GM12878 (cell line): Measurements from ENCODE around the gene DCLRE1C. TPM values are rescaled to one million over a fixed set of nuclear protein-coding genes. Genes with fewer than 3 reads are reported as not detected.
"Not testable (repeated sequence)": the region's sequence is repeated elsewhere in the genome, so short reads cannot be mapped to it uniquely, and the experiment has no call there.

ENCODE experiments used
- ATAC-seq: fragments of 200-7000 bp; cut with Tn5 transposase; 3 replicates; pipeline ENCODE4 v1.9.1; 2020; ENCODE audit warnings: mild to moderate bottlenecking, moderate library complexity
- BruUV-seq: library from RNA; stranded (reverse); fragments of 400-500 nt; replicated peaks from 2 replicates; lab custom pipeline; 2021; lab: Mats Ljungman, UMichigan
- CTCF ChIA-PET: fragments of 300-600 bp; sonication (Branson Sonifier 250); formaldehyde crosslinking; extraction: SDS; loops from one replicate; lab custom pipeline; 2021; ENCODE audit warnings: inconsistent platforms; lab: Yijun Ruan, JAX
- POLR2A ChIA-PET: fragments of 350-600 bp; formaldehyde crosslinking; extraction: SDS; loops from one replicate; lab custom pipeline; 2021; ENCODE audit warnings: inconsistent platforms; lab: Charles Lee
- RAD21 ChIA-PET: fragments of 300-600 bp; sonication (Branson Sonifier 250); formaldehyde crosslinking; loops from one replicate; lab custom pipeline; 2023; ENCODE audit warnings: antibody characterized with exemption; ENCODE audit not compliant: unreplicated experiment; lab: Charles Lee
- SMC1A ChIA-PET: fragments of 300-600 bp; sonication (Branson Sonifier 250); formaldehyde crosslinking; loops from one replicate; lab custom pipeline; 2023; ENCODE audit not compliant: unreplicated experiment, uncharacterized antibody; lab: Charles Lee
- DNase-seq: peaks from one replicate; pipeline ENCODE4 v3.0.0-alpha.2; 2011; ENCODE audit warnings: low read depth, low spot score
- FAIRE-seq: peaks from 3 replicates; lab custom pipeline; 2011; peaks lifted over from hg19 to GRCh38; lab: Jason Lieb, UNC
- H2AFZ ChIP-seq: 2 replicates; pipeline ENCODE4 v1.6.0; 2011; ENCODE audit warnings: low read depth, low read length, control low read depth; ENCODE audit not compliant: control insufficient read depth
- H3K27ac ChIP-seq: 2 replicates; pipeline ENCODE4 v1.5.1; 2011; ENCODE audit warnings: control low read depth; ENCODE audit not compliant: control insufficient read depth, insufficient read depth
- H3K27me3 ChIP-seq, 2 experiments: replicated peaks in 1 of 2; 2 replicates each; pipeline versions ENCODE4 v1.6.0 to v1.6.1; 2011; ENCODE audit warnings: low read length in 1 of 2; ENCODE audit not compliant: control insufficient read depth in 2 of 2, insufficient read depth in 2 of 2
- H3K36me3 ChIP-seq, 2 experiments: 2 replicates each; pipeline ENCODE4 v1.5.1; 2011; ENCODE audit warnings: low read length in 1 of 2; ENCODE audit not compliant: control insufficient read depth in 2 of 2, insufficient read depth in 2 of 2
- H3K4me1 ChIP-seq: 2 replicates; pipeline ENCODE4 v1.6.1; 2011; ENCODE audit warnings: mild to moderate bottlenecking, low read length, moderate library complexity, mixed read lengths; ENCODE audit not compliant: control insufficient read depth, insufficient read depth
- H3K4me2 ChIP-seq: 2 replicates; pipeline ENCODE4 v1.6.0; 2011; ENCODE audit warnings: control low read depth; ENCODE audit not compliant: control insufficient read depth, insufficient read depth
- H3K4me3 ChIP-seq: fragments of 200-600 bp; sonication (generic); 2 replicates; pipeline ENCODE4 v1.5.1; 2016
- H3K79me2 ChIP-seq: 2 replicates; pipeline ENCODE4 v1.6.0; 2011; ENCODE audit warnings: low read length; ENCODE audit not compliant: control insufficient read depth, insufficient read depth
- H3K9ac ChIP-seq: 2 replicates; pipeline ENCODE4 v1.8.0; 2011; ENCODE audit warnings: low read length, control low read depth, mixed read lengths; ENCODE audit not compliant: control insufficient read depth, insufficient read depth
- H3K9me3 ChIP-seq: replicated peaks from 3 replicates; pipeline ENCODE4 v1.5.1; 2011; ENCODE audit warnings: mild to moderate bottlenecking, low read length; ENCODE audit not compliant: control insufficient read depth, insufficient read depth
- H4K20me1 ChIP-seq: 2 replicates; pipeline ENCODE4 v1.6.0; 2011; ENCODE audit not compliant: control insufficient read depth, insufficient read depth
- BCL11A ChIP-seq: IDR thresholded peaks from 2 replicates; pipeline ENCODE4 v1.6.1; 2011; ENCODE audit warnings: low read depth, low read length
- DPF2 ChIP-seq: fragments of 450-650 bp; IDR thresholded peaks from 2 replicates; pipeline ENCODE4 v1.6.1; 2017; ENCODE audit warnings: mild to moderate bottlenecking
- GABPA ChIP-seq: IDR thresholded peaks from 2 replicates; pipeline ENCODE4 v1.6.1; 2014; ENCODE audit warnings: antibody characterized with exemption, low read depth, mild to moderate bottlenecking, inconsistent platforms
- IKZF2 ChIP-seq, 2 experiments: fragments of 450-650 bp; IDR thresholded peaks; 2 replicates each; pipeline ENCODE4 v1.6.1; 2017; ENCODE audit warnings: mild to moderate bottlenecking in 2 of 2, moderate library complexity in 2 of 2
- IRF4 ChIP-seq: IDR thresholded peaks from 2 replicates; pipeline ENCODE4 v1.6.1; 2011; ENCODE audit warnings: low read depth, low read length
- MTA2 ChIP-seq: fragments of 450-650 bp; IDR thresholded peaks from 2 replicates; pipeline ENCODE4 v1.6.1; 2016; ENCODE audit warnings: low read depth, mild to moderate bottlenecking, moderate library complexity
- RELB ChIP-seq: fragments of 450-650 bp; IDR thresholded peaks from 2 replicates; pipeline ENCODE4 v1.6.1; 2017; ENCODE audit warnings: low read depth, mild to moderate bottlenecking, moderate library complexity
- STAT3 ChIP-seq: IDR thresholded peaks from 2 replicates; pipeline ENCODE4 v1.6.1; 2011; ENCODE audit warnings: low read depth, low read length, improper control_type of control experiment
- ZNF687 ChIP-seq: fragments of 450-650 bp; IDR thresholded peaks from 2 replicates; pipeline ENCODE4 v1.6.1; 2017; ENCODE audit warnings: mild to moderate bottlenecking, moderate library complexity
- WGBS: methylation state at CpG from one replicate; pipeline ENCODE4 v1.1.6; 2016; ENCODE audit warnings: low lambda C conversion rate; ENCODE audit not compliant: insufficient replicate concordance, insufficient coverage; ENCODE audit errors: missing lambda C conversion rate; 5-methylcytosine and 5-hydroxymethylcytosine counted together
- in situ Hi-C: fragments of 300-500 bp; cut with MboI; formaldehyde crosslinking; loops from 9 replicates; pipeline ENCODE4 v1.14.3; 2018; ENCODE audit warnings: mixed read lengths
- intact Hi-C: fragments of 100-400 bp; cut with micrococcal nuclease; formaldehyde crosslinking; loops from one replicate; pipeline ENCODE4 v1.14.2; 2022; ENCODE audit not compliant: unreplicated experiment
- polyA plus RNA-seq, 11 experiments: library from polyadenylated mRNA; depleted of rRNA in 4 of 11; unstranded in 6 of 11; stranded (reverse) in 5 of 11; fragments of >200 nt; fragmentation: Nextera tagmentation in 4 of 11; fragmentation: Illumina TruSeq in 1 of 11; extraction: Ambion mirVana in 4 of 11; extraction: Trizol in 1 of 11; gene quantifications; 1 replicate in 1 of 11; 2 replicates in 10 of 11; pipeline versions ENCODE4 v1.2.1 to v1.2.3, GENCODE V29; 2011 to 2016; ENCODE audit warnings: inconsistent platforms in 2 of 11, missing spikeins in 2 of 11, low read depth in 1 of 11
- total RNA-seq, 4 experiments: library from RNA; depleted of rRNA in 3 of 4; stranded (reverse); fragments of >200 nt in 3 of 4; fragmentation: Illumina TruSeq in 1 of 4; extraction: Trizol in 1 of 4; gene quantifications; 2 replicates each; pipeline versions ENCODE4 v1.2.1 to v1.2.3, GENCODE V29; 2013 to 2021
- TF ChIP-seq, protein P1 (sequence below): fragments of 150-350 bp; IDR thresholded peaks from 2 replicates; pipeline ENCODE4 v1.6.1; 2016; ENCODE audit warnings: low read depth, low read length

DCLRE1C gene
- total and polyA plus RNA-seq, 10 of the 15 experiments (the other 5 are each of a cell fraction or from before 2014, with no cell fraction given), result 15.7 to 43.4 (median 26.0) TPM

- TF ChIP-seq, protein P1, sequence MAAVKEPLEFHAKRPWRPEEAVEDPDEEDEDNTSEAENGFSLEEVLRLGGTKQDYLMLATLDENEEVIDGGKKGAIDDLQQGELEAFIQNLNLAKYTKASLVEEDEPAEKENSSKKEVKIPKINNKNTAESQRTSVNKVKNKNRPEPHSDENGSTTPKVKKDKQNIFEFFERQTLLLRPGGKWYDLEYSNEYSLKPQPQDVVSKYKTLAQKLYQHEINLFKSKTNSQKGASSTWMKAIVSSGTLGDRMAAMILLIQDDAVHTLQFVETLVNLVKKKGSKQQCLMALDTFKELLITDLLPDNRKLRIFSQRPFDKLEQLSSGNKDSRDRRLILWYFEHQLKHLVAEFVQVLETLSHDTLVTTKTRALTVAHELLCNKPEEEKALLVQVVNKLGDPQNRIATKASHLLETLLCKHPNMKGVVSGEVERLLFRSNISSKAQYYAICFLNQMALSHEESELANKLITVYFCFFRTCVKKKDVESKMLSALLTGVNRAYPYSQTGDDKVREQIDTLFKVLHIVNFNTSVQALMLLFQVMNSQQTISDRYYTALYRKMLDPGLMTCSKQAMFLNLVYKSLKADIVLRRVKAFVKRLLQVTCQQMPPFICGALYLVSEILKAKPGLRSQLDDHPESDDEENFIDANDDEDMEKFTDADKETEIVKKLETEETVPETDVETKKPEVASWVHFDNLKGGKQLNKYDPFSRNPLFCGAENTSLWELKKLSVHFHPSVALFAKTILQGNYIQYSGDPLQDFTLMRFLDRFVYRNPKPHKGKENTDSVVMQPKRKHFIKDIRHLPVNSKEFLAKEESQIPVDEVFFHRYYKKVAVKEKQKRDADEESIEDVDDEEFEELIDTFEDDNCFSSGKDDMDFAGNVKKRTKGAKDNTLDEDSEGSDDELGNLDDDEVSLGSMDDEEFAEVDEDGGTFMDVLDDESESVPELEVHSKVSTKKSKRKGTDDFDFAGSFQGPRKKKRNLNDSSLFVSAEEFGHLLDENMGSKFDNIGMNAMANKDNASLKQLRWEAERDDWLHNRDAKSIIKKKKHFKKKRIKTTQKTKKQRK, result no peak
- TF ChIP-seq IKZF2 (IDR thresholded peaks at IDR 0.05) (no peak), ZNF687 (no peak), IRF4 (peak; percentile 72; the same call in 1 of the 2 replicates), STAT3 (no peak), BCL11A (no peak), GABPA (no peak), MTA2 (peak; percentile 68; the same call in 1 of the 2 replicates), RELB (no peak), DPF2 (peak; percentile 54; the same call in 1 of the 2 replicates)
These were observed 80.7 kb downstream of the DCLRE1C start (continued) for GRCh38 chr10:14873090-14873760.

GRCh38 chr10:14864871-14865270 lies 89.0 kb downstream of the DCLRE1C start:
- H3K9ac ChIP-seq, H3K4me1 ChIP-seq, BruUV-seq, POLR2A ChIA-PET, H3K27ac ChIP-seq, DNase-seq, RAD21 ChIA-PET, ATAC-seq, H3K27me3 ChIP-seq, H3K4me3 ChIP-seq, H3K4me2 ChIP-seq, H4K20me1 ChIP-seq, FAIRE-seq, in situ Hi-C loops, intact Hi-C loops, H2AFZ ChIP-seq, H3K9me3 ChIP-seq, CTCF ChIA-PET, H3K79me2 ChIP-seq: not testable (repeated sequence)
- SMC1A ChIA-PET, result interaction anchor here (1.4 kb wide), 1 partner anchor 22 kb away, joined by 3 read pairs; no protein-coding TSS in a partner anchor
- WGBS, result 84% methylated on average over 3 of the region's 3 CpGs
- peaks cover 7 to 14% of the 10 kb centered on the region in 2 experiments for H3K36me3 ChIP-seq
